ENCODE data around the gene LYVE1.
A peak's percentile ranks its signal among the peaks of the same experiment; 100 is the strongest.
"Not testable (repeated sequence)": the region's sequence is repeated elsewhere in the genome, so short reads cannot be mapped to it uniquely, and the experiment has no call there.

The LYVE1 gene

GRCh38 chr11:10599388-10600175 is 31.1 kb upstream of the LYVE1 start:
- H3K9me3 ChIP-seq (ENCODE audit: severe bottlenecking): no peaks in the 10 kb centered on the region
- ATAC-seq (ENCODE audit: low read depth): no peak
- H3K27ac ChIP-seq (ENCODE audit: poor library complexity, severe bottlenecking): no peak overlapping the region
- no peak overlapping the region for H3K4me3 ChIP-seq (ENCODE audit: severe bottlenecking)
- TF ChIP-seq CTCF (IDR thresholded peaks at IDR 0.05; ENCODE audit: poor library complexity, severe bottlenecking): no peak
- H3K4me1 ChIP-seq (ENCODE audit: insufficient read depth, poor library complexity, severe bottlenecking): peaks cover 16% of the 10 kb centered on the region
- no peaks in the 10 kb centered on the region for H3K27me3 ChIP-seq (ENCODE audit: insufficient read depth, poor library complexity, severe bottlenecking)
- no peak for DNase-seq (ENCODE audit: low spot score)
- no peaks in the 10 kb centered on the region for H3K36me3 ChIP-seq (ENCODE audit: low read depth)

GRCh38 chr11:10598816-10599215 is 30.4 kb upstream of the LYVE1 start:
- peaks cover 14% of the 10 kb centered on the region for H3K4me1 ChIP-seq (ENCODE audit: insufficient read depth, poor library complexity, severe bottlenecking)

GRCh38 chr11:10597877-10598351 is 29.4 kb upstream of the LYVE1 start:
- Histone ChIP-seq H3K4me1 (ENCODE audit: insufficient read depth, poor library complexity, severe bottlenecking) (peaks cover 22% of the 10 kb centered on the region), H3K4me3 (ENCODE audit: severe bottlenecking) (no peak overlapping the region), H3K27me3 (ENCODE audit: insufficient read depth, poor library complexity, severe bottlenecking) (no peaks in the 10 kb centered on the region), H3K36me3 (ENCODE audit: low read depth) (no peaks in the 10 kb centered on the region), H3K9me3 (ENCODE audit: severe bottlenecking) (no peaks in the 10 kb centered on the region), H3K27ac (ENCODE audit: poor library complexity, severe bottlenecking) (no peak overlapping the region)
- no peak for DNase-seq (ENCODE audit: low spot score)
- ATAC-seq (ENCODE audit: low read depth): no peak
- TF ChIP-seq CTCF (IDR thresholded peaks at IDR 0.05; ENCODE audit: poor library complexity, severe bottlenecking): no peak

More at GRCh38 chr11:10598816-10599215, 30.4 kb upstream of the LYVE1 start:
- H3K27ac ChIP-seq (ENCODE audit: poor library complexity, severe bottlenecking): no peak overlapping the region
- H3K9me3 ChIP-seq (ENCODE audit: severe bottlenecking): no peaks in the 10 kb centered on the region
- DNase-seq (ENCODE audit: low spot score) (no peak), ATAC-seq (ENCODE audit: low read depth) (no peak)
- no peak overlapping the region for H3K4me3 ChIP-seq (ENCODE audit: severe bottlenecking)
- no peaks in the 10 kb centered on the region for H3K36me3 ChIP-seq (ENCODE audit: low read depth)
- H3K27me3 ChIP-seq (ENCODE audit: insufficient read depth, poor library complexity, severe bottlenecking): no peaks in the 10 kb centered on the region
- no peak for TF ChIP-seq CTCF (IDR thresholded peaks at IDR 0.05; ENCODE audit: poor library complexity, severe bottlenecking)

- peaks cover 35% of the 10 kb centered on the region for H3K4me1 ChIP-seq (ENCODE audit: insufficient read depth, poor library complexity, severe bottlenecking)
- H3K4me3 ChIP-seq (ENCODE audit: severe bottlenecking); H3K36me3 ChIP-seq (ENCODE audit: low read depth); H3K27me3 ChIP-seq (ENCODE audit: insufficient read depth, poor library complexity, severe bottlenecking); ATAC-seq (ENCODE audit: low read depth); DNase-seq (ENCODE audit: low spot score); H3K9me3 ChIP-seq (ENCODE audit: severe bottlenecking): not testable (repeated sequence)
- H3K27ac ChIP-seq (ENCODE audit: poor library complexity, severe bottlenecking): peak overlapping the region; percentile 98
Observed at GRCh38 chr11:10595840-10596239, 27.4 kb upstream of the LYVE1 start.

- Histone ChIP-seq H3K4me1 (ENCODE audit: insufficient read depth, poor library complexity, severe bottlenecking) (peaks cover 35% of the 10 kb centered on the region), H3K27me3 (ENCODE audit: insufficient read depth, poor library complexity, severe bottlenecking) (no peaks in the 10 kb centered on the region), H3K9me3 (ENCODE audit: severe bottlenecking) (no peaks in the 10 kb centered on the region), H3K27ac (ENCODE audit: poor library complexity, severe bottlenecking) (peak overlapping the region; percentile 98), H3K36me3 (ENCODE audit: low read depth) (no peaks in the 10 kb centered on the region), H3K4me3 (ENCODE audit: severe bottlenecking) (no peak overlapping the region)
- peak; percentile 88 for ATAC-seq (ENCODE audit: low read depth)
- no peak for TF ChIP-seq CTCF (IDR thresholded peaks at IDR 0.05; ENCODE audit: poor library complexity, severe bottlenecking)
- DNase-seq (ENCODE audit: low spot score): no peak
Observed at GRCh38 chr11:10594407-10594806, 25.9 kb upstream of the LYVE1 start.
